ENCODE measurements around the gene UCN3. TPM values are rescaled to one million over a fixed set of nuclear protein-coding genes. Genes with fewer than 3 reads are reported as not detected.

The UCN3 gene
- total RNA-seq, 1 donor, result not detected

DNA sequence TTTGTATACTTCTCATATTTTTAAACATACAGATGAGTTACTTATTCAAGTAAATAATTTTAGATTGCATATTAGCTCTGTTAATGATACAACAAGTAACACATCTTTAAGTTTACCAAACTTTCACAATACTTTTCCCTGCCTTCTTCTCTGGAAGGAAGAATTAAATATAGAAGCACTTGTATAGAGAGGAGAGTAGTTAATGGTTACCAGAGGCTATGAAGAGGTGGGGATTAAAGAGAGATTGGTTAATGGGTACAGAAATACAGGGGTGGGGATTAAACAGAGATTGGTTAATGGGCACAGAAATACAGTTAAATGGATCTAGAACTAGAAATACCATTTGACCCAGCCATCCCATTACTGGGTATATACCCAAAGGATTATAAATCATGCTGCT is 20.0 kb upstream of the UCN3 start:
- no peaks in the 10 kb centered on the region for H3K79me2 ChIP-seq (ENCODE audit: insufficient read depth, low read length)
- peaks cover 10% of the 10 kb centered on the region for H3K27me3 ChIP-seq (ENCODE audit: insufficient read depth, low read length)
- H3K4me2 ChIP-seq (ENCODE audit: insufficient read depth, low read length), result no peak overlapping the region
- TF ChIP-seq, protein P1, sequence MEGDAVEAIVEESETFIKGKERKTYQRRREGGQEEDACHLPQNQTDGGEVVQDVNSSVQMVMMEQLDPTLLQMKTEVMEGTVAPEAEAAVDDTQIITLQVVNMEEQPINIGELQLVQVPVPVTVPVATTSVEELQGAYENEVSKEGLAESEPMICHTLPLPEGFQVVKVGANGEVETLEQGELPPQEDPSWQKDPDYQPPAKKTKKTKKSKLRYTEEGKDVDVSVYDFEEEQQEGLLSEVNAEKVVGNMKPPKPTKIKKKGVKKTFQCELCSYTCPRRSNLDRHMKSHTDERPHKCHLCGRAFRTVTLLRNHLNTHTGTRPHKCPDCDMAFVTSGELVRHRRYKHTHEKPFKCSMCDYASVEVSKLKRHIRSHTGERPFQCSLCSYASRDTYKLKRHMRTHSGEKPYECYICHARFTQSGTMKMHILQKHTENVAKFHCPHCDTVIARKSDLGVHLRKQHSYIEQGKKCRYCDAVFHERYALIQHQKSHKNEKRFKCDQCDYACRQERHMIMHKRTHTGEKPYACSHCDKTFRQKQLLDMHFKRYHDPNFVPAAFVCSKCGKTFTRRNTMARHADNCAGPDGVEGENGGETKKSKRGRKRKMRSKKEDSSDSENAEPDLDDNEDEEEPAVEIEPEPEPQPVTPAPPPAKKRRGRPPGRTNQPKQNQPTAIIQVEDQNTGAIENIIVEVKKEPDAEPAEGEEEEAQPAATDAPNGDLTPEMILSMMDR (IDR thresholded peaks at IDR 0.05; ENCODE audit: extremely low read depth, low read depth, low read length), result no peak
- no peak overlapping the region for H3K4me3 ChIP-seq (ENCODE audit: insufficient read depth, low read length)
- H4K20me1 ChIP-seq (ENCODE audit: insufficient read depth, low read length), result no peaks in the 10 kb centered on the region
- no peaks in the 10 kb centered on the region for H3K4me1 ChIP-seq (ENCODE audit: insufficient read depth, low read length)
- no peak overlapping the region for H3K27ac ChIP-seq (ENCODE audit: low read depth, low read length)
- no peaks in the 10 kb centered on the region for H3K9me3 ChIP-seq (ENCODE audit: low read depth, low read length)
- H3K36me3 ChIP-seq (ENCODE audit: insufficient read depth, low read length), result no peaks in the 10 kb centered on the region
- no peak for DNase-seq (ENCODE audit: insufficient read length, low spot score, missing footprints)
- H2AFZ ChIP-seq (ENCODE audit: low read length), result no peak overlapping the region

DNA sequence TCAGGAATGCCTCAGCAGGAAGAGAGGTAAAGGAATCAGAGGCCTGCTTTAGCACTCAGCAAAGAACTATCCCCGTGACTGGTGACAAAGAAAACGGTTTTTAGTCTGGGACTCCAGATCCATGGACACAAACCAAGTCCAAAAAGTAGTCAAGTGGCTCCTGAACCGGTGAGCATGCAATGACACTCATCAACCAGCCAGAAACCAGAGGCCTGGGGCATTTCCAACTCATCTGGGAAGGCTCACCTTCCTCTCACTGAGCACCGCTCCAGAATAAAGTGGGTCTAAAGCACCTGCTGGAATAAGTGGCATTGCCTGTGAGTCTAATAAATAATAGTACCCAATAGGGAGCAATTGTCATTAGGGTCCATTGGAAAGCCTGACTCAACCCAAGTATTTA is 17.9 kb upstream of the UCN3 start:
- Histone ChIP-seq H3K27me3 (ENCODE audit: insufficient read depth, low read length) (peaks cover 5% of the 10 kb centered on the region), H3K4me2 (ENCODE audit: insufficient read depth, low read length) (no peak overlapping the region), H3K4me3 (ENCODE audit: insufficient read depth, low read length) (no peak overlapping the region), H3K4me1 (ENCODE audit: insufficient read depth, low read length) (no peaks in the 10 kb centered on the region), H4K20me1 (ENCODE audit: insufficient read depth, low read length) (no peaks in the 10 kb centered on the region), H3K36me3 (ENCODE audit: insufficient read depth, low read length) (no peaks in the 10 kb centered on the region), H3K79me2 (ENCODE audit: insufficient read depth, low read length) (no peaks in the 10 kb centered on the region), H3K27ac (ENCODE audit: low read depth, low read length) (no peak overlapping the region), H2AFZ (ENCODE audit: low read length) (no peak overlapping the region), H3K9me3 (ENCODE audit: low read depth, low read length) (no peaks in the 10 kb centered on the region)
- no peak for DNase-seq (ENCODE audit: insufficient read length, low spot score, missing footprints)
- TF ChIP-seq, protein P1 (IDR thresholded peaks at IDR 0.05; ENCODE audit: extremely low read depth, low read depth, low read length), result no peak

GRCh38 chr10:5349362-5349761 is 15.4 kb upstream of the UCN3 start:
- Histone ChIP-seq H3K36me3 (ENCODE audit: insufficient read depth, low read length) (no peaks in the 10 kb centered on the region), H3K4me3 (ENCODE audit: insufficient read depth, low read length) (no peak overlapping the region), H3K27me3 (ENCODE audit: insufficient read depth, low read length) (peaks cover 4% of the 10 kb centered on the region), H3K4me2 (ENCODE audit: insufficient read depth, low read length) (no peak overlapping the region), H3K9me3 (ENCODE audit: low read depth, low read length) (no peaks in the 10 kb centered on the region), H3K27ac (ENCODE audit: low read depth, low read length) (no peak overlapping the region), H3K4me1 (ENCODE audit: insufficient read depth, low read length) (no peaks in the 10 kb centered on the region), H4K20me1 (ENCODE audit: insufficient read depth, low read length) (no peaks in the 10 kb centered on the region), H2AFZ (ENCODE audit: low read length) (no peak overlapping the region), H3K79me2 (ENCODE audit: insufficient read depth, low read length) (no peaks in the 10 kb centered on the region)
- TF ChIP-seq, protein P1 (IDR thresholded peaks at IDR 0.05; ENCODE audit: extremely low read depth, low read depth, low read length), result no peak
- no peak for DNase-seq (ENCODE audit: insufficient read length, low spot score, missing footprints)

DNA sequence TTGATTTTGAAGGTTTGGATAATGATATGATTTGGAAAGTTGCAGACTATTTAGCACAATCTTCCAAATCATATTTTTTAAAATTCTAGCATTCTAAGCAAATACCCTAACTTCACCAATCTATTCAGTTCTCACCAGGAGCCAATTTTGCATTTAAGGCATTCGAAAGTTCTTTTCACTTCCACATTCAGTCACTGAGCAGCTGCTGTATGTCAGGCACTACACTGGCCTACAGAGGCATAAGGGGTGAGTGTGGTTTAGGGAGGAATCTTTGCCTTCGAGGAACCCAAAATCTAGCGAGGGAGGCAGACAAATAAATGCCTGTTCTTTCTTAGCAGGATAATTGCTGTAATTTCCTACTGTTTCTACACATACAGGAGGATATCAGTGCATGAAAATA is 10.7 kb upstream of the UCN3 start:
- no peaks in the 10 kb centered on the region for H3K79me2 ChIP-seq (ENCODE audit: insufficient read depth, low read length)
- no peak for DNase-seq (ENCODE audit: insufficient read length, low spot score, missing footprints)
- H2AFZ ChIP-seq (ENCODE audit: low read length), result no peak overlapping the region
- no peak overlapping the region for H3K4me3 ChIP-seq (ENCODE audit: insufficient read depth, low read length)
- no peak overlapping the region for H3K27ac ChIP-seq (ENCODE audit: low read depth, low read length)
- peaks cover 20% of the 10 kb centered on the region for H3K27me3 ChIP-seq (ENCODE audit: insufficient read depth, low read length)
- TF ChIP-seq, protein P1 (IDR thresholded peaks at IDR 0.05; ENCODE audit: extremely low read depth, low read depth, low read length), result no peak
- no peaks in the 10 kb centered on the region for H3K4me1 ChIP-seq (ENCODE audit: insufficient read depth, low read length)
- no peaks in the 10 kb centered on the region for H4K20me1 ChIP-seq (ENCODE audit: insufficient read depth, low read length)
- no peaks in the 10 kb centered on the region for H3K9me3 ChIP-seq (ENCODE audit: low read depth, low read length)
- no peaks in the 10 kb centered on the region for H3K36me3 ChIP-seq (ENCODE audit: insufficient read depth, low read length)
- H3K4me2 ChIP-seq (ENCODE audit: insufficient read depth, low read length), result no peak overlapping the region
